ENCODE results near the gene PTBP3.

- no peak for TF ChIP-seq EZH2 (IDR thresholded peaks at IDR 0.05; ENCODE audit: borderline replicate concordance, low read length)
- TF ChIP-seq CTCF (IDR thresholded peaks at IDR 0.05; ENCODE audit: low read length), result no peak
Measured at GRCh38 chr9:112261133-112261532, 72.3 kb downstream of the PTBP3 start.
